Progenitor cell of endocrine pancreas (in vitro differentiated cells): ENCODE measurements around the gene SPATA19. TPM values are rescaled to one million over a fixed set of nuclear protein-coding genes. Genes with fewer than 3 reads are reported as not detected.

Experiments used
- DNase-seq: peaks from one replicate; pipeline ENCODE4 v3.0.0; 2021; ENCODE audit warnings: low spot score; ENCODE audit not compliant: unreplicated experiment
- H3K27ac Mint-ChIP-seq: 2 replicates; pipeline ENCODE4 v1.8.0; 2021; ENCODE audit warnings: mild to moderate bottlenecking, moderate library complexity, mixed read lengths
- H3K27me3 Mint-ChIP-seq: 2 replicates; pipeline ENCODE4 v1.8.0; 2021; ENCODE audit warnings: mixed read lengths
- H3K36me3 Mint-ChIP-seq: 2 replicates; pipeline ENCODE4 v1.8.0; 2022; ENCODE audit warnings: mixed read lengths; ENCODE audit not compliant: insufficient read depth
- H3K4me1 Mint-ChIP-seq: 2 replicates; pipeline ENCODE4 v1.8.0; 2021; ENCODE audit warnings: low read depth, mixed read lengths
- H3K4me3 Mint-ChIP-seq: 2 replicates; pipeline ENCODE4 v1.8.0; 2021; ENCODE audit warnings: low read depth, mild to moderate bottlenecking, moderate library complexity, mixed read lengths
- H3K9me3 Mint-ChIP-seq: 2 replicates; pipeline ENCODE4 v1.8.0; 2021; ENCODE audit warnings: low read depth, mixed read lengths
- total RNA-seq: library from RNA; stranded (reverse); gene quantifications from 2 replicates; pipeline ENCODE4 v1.2.1, GENCODE V29; 2021
- TF ChIP-seq, protein P1 (sequence below): fragments of 200-600 bp; sonication (generic); IDR thresholded peaks from one replicate; pipeline ENCODE4 v1.5.0; 2021; ENCODE audit warnings: antibody characterized with exemption, mild to moderate bottlenecking; ENCODE audit not compliant: unreplicated experiment

SPATA19 gene
- total RNA-seq, 1 donor from 2014 or later = not detected

DNA sequence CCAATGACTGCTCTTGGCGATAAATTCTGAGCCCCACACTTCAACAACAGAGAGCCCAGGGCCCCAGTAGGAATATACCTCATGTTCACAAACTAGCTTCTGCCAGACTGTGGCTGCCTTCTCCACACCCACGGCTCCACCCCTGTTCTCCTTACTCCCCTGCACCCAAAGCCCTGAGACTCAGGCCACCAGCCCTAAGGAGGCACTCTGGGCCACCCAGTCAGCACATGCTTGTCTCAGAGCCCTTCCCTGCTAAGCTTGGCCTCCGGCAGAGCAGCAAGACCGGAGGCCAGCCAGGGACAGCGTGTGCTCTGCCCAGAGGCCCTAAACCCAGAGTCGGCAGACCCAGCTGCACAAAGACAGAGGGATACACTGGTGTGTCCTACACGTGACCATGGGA is 27.9 kb downstream of the SPATA19 start:
- no peak overlapping the region for H3K27ac Mint-ChIP-seq
- no peaks in the 10 kb centered on the region for H3K9me3 Mint-ChIP-seq
- TF ChIP-seq, protein P1, sequence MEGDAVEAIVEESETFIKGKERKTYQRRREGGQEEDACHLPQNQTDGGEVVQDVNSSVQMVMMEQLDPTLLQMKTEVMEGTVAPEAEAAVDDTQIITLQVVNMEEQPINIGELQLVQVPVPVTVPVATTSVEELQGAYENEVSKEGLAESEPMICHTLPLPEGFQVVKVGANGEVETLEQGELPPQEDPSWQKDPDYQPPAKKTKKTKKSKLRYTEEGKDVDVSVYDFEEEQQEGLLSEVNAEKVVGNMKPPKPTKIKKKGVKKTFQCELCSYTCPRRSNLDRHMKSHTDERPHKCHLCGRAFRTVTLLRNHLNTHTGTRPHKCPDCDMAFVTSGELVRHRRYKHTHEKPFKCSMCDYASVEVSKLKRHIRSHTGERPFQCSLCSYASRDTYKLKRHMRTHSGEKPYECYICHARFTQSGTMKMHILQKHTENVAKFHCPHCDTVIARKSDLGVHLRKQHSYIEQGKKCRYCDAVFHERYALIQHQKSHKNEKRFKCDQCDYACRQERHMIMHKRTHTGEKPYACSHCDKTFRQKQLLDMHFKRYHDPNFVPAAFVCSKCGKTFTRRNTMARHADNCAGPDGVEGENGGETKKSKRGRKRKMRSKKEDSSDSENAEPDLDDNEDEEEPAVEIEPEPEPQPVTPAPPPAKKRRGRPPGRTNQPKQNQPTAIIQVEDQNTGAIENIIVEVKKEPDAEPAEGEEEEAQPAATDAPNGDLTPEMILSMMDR = no peak
- no peaks in the 10 kb centered on the region for H3K4me1 Mint-ChIP-seq
- no peak for DNase-seq
- H3K36me3 Mint-ChIP-seq = no peaks in the 10 kb centered on the region
- H3K27me3 Mint-ChIP-seq = peaks cover 41% of the 10 kb centered on the region
- H3K4me3 Mint-ChIP-seq = no peak overlapping the region

DNA sequence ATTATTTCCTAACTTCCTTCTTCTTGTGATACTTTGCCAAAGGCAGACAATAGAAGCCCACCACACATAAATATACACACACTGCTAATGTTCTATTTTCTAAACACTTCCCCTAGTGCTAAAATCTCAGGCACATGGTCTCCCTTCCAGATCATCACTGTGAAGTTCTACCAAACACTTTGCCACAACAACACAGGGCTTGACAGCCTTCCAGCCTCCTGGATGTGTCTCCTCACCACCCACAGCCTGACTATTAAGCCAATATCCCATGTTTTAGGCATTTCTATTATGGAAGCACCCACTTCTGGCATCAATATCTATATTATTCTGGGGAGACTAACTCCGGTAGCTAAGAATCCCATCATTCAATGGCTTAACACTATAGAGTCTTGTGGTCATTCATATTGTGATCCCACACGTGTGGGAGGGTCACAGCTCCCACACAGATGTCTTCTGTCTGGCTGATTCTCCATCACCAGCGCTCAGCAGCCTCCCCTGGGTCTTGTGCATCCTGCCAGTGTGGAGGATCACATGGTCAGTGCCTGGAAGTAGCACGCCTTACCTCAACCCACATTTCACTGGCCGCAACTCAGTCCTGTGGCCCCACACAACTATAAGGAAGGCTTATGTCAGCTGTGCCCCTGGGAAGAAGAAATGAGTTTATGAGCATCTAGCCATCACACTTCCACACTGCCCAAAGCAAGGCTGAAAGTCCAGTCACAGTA is 29.0 kb downstream of the SPATA19 start:
- no peak overlapping the region for H3K27ac Mint-ChIP-seq
- no peak for DNase-seq
- H3K4me3 Mint-ChIP-seq = no peak overlapping the region
- TF ChIP-seq, protein P1 = no peak
- peaks cover 38% of the 10 kb centered on the region for H3K27me3 Mint-ChIP-seq
- H3K4me1 Mint-ChIP-seq = no peaks in the 10 kb centered on the region
- no peaks in the 10 kb centered on the region for H3K9me3 Mint-ChIP-seq
- H3K36me3 Mint-ChIP-seq = no peaks in the 10 kb centered on the region

DNA sequence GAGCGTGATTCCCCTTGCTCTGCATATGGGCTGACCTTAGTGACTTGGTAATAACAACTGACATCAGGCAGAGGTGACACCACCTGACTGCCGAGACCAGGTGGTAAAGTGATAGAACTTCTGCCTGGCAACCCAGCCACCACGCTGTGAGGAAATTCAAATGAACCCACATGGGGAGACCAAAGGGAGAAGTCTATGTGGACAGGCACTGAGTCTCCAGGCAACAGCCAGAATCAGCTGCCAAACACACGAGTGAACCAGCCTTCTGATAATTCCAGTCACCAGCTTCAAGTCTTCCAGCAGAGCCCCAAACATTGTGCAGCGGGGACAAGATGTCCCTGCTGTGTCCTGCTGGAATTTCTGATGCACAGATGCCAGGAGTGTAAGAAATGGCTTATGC is 29.7 kb downstream of the SPATA19 start:
- Mint-ChIP-seq H3K9me3 (no peaks in the 10 kb centered on the region), H3K4me1 (no peaks in the 10 kb centered on the region), H3K36me3 (no peaks in the 10 kb centered on the region), H3K27me3 (peaks cover 31% of the 10 kb centered on the region), H3K27ac (no peak overlapping the region), H3K4me3 (no peak overlapping the region)
- TF ChIP-seq, protein P1 = no peak
- DNase-seq = no peak

DNA sequence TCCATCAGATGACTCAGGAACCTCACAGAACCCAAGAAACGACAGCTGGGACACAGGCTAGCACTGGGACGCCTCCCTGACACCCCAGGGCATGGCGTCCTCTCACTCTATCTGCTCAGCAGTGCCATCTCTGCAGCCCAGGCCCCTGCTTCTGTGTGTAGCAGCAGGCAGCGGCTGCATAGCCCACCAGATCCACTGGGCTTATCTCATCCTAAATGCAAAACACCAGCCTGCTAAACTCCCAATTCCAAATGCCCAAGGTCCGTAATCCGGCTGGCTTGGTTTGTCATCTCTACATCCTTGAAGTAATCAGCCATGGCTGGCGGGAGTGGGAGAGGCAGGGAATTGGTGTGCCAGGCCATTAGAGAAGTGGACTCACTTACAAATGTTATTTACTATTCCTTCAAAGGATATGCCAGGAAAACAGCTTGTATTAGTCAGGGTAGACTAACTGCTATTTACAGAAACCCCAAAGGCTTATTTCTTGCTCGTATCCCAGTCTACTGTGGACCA is 30.7 kb downstream of the SPATA19 start:
- H3K27me3 Mint-ChIP-seq = peaks cover 23% of the 10 kb centered on the region
- H3K9me3 Mint-ChIP-seq = no peaks in the 10 kb centered on the region
- H3K4me3 Mint-ChIP-seq = no peak overlapping the region
- TF ChIP-seq, protein P1 = no peak
- no peak overlapping the region for H3K27ac Mint-ChIP-seq
- H3K4me1 Mint-ChIP-seq = no peaks in the 10 kb centered on the region
- DNase-seq = no peak
- H3K36me3 Mint-ChIP-seq = no peaks in the 10 kb centered on the region

DNA sequence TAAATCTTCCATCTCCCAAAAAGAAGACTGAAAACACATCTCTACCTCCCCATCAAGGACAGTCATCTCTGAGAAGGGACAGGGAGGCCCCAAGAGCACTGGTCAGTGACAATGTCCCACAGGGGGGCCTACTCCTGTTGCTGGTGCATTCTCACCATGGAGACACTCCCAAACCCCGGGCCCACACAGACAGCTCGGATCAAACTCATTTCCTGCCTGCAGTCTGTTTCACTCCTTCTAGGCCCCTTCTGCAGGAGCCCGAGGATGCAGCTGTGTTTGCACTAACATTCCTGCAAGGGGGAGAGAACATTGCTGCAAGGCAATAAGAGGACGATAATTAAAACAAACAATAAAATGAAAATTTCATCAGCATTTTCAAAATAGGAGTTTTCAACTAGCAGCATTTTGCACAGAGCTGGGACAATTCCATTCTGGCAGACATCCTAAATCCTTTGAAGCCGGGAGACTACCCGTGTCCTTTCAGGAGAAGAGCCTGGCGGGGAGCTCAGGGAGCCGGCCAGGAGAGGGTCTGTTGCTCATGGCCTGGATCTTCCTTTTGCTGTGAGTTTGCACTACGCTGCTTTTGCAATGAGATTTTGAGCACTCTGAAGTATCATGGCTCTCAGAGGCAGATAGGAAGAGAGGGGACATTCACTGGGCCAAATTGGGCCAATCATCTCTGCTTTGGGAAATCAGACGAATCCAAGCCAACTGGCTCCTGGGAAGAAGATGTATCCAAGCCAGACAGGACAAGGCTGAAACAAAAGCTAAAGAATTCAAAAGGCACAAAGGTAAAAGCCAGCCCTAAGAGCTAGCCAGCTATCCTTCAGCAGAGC is 33.2 kb downstream of the SPATA19 start:
- TF ChIP-seq, protein P1 = no peak
- Mint-ChIP-seq H3K9me3 (no peaks in the 10 kb centered on the region), H3K36me3 (no peaks in the 10 kb centered on the region), H3K4me3 (no peak overlapping the region), H3K27ac (no peak overlapping the region), H3K4me1 (no peaks in the 10 kb centered on the region), H3K27me3 (peaks cover 20% of the 10 kb centered on the region)
- no peak for DNase-seq
